HFF-Myc (cell line): ENCODE measurements around the gene SFTPD.

Source experiments
- DNase-seq: peaks from one replicate; pipeline ENCODE4 v3.0.0-alpha.2; 2011; ENCODE audit warnings: low read depth; ENCODE audit errors: extremely low read depth
- H3K4me3 ChIP-seq: replicated peaks from 2 replicates; pipeline ENCODE4 v1.5.1; 2011; ENCODE audit warnings: low read depth, mild to moderate bottlenecking, control low read depth, low read length
- TF ChIP-seq, protein P1 (sequence below): IDR thresholded peaks from 2 replicates; pipeline ENCODE4 v1.5.1; 2012; ENCODE audit warnings: mild to moderate bottlenecking, low read depth, low read length, control low read depth; ENCODE audit errors: missing control alignments

Gene SFTPD

DNA sequence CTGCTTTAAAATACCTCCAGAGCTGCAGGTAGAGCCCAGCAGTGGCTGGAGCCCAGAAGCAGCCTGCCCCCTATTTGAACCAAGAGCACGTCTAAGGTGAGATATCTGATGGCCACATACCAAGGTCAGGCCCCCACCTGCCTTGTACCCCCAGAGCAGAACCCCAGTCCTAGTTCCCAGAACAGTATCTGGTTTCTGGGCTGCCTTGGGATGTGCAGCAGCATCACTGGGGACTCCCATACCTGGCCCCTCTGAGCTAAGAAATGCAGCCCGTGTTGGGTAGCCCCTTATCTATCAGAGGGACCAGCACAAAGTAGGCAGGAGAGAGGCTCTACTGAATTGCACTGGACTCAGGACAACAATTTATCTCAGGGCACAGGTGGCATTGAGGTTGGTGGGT, 8.9 kb downstream of the SFTPD start:
- no peak for DNase-seq
- TF ChIP-seq, protein P1, sequence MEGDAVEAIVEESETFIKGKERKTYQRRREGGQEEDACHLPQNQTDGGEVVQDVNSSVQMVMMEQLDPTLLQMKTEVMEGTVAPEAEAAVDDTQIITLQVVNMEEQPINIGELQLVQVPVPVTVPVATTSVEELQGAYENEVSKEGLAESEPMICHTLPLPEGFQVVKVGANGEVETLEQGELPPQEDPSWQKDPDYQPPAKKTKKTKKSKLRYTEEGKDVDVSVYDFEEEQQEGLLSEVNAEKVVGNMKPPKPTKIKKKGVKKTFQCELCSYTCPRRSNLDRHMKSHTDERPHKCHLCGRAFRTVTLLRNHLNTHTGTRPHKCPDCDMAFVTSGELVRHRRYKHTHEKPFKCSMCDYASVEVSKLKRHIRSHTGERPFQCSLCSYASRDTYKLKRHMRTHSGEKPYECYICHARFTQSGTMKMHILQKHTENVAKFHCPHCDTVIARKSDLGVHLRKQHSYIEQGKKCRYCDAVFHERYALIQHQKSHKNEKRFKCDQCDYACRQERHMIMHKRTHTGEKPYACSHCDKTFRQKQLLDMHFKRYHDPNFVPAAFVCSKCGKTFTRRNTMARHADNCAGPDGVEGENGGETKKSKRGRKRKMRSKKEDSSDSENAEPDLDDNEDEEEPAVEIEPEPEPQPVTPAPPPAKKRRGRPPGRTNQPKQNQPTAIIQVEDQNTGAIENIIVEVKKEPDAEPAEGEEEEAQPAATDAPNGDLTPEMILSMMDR: no peak
- H3K4me3 ChIP-seq: no peak overlapping the region

DNA sequence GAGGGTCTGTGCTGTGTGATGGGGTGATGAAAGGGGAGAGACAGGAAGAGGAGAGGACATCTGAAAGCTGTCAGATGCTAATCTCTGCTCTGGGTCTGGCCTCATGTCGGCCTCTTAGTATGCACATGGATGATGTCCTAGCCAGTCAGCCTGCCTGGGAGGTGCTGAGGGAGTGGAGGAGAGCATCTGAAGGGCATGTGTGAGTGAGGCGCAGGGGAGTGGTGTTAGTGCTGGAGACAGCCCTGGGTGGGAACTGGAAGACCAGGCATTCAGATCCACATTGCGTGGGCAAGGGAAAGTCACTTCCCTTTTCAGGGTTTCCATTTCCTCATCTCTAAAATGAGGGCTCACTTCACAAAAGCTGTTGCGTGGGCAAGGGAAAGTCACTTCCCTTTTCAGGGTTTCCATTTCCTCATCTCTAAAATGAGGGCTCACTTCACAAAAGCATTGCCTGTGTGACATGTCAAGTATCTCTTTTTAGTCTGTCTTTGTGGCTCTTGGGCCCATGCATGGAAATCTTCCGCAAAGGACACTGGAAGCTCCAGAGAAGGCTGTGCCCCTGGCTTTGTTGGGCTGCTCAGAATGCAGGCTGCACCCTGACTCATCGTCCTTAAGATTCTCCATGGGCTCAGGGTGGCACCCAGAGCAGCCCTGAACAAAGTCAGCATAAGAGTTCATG, 10.0 kb downstream of the SFTPD start:
- TF ChIP-seq, protein P1: no peak

DNA sequence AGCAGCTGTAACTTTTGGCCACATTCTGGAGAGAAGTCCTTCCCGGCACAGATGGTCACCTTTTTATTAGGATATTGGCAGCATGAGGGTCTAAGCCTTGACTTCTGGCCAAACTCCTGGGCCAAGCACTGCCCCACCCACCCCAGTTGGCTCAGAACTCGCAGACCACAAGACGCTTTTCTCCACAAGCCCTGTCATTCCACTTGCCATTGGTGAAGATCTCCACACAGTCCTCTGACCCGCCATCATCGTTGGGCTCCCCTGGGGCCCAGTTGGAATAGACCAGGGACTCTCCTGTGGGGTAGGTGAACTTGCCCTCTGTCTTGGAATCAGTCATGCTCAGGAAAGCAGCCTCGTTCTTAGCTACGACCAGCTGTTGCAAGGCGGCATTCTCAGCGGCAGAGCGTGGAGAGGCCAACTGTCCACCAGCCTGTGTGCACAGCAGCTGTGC, 11.2 kb downstream of the SFTPD start:
- DNase-seq: no peak
- H3K4me3 ChIP-seq: no peak overlapping the region
- TF ChIP-seq, protein P1: no peak

More for the DNA sequence above, 10.0 kb downstream of the SFTPD start:
- DNase-seq: no peak
- no peak overlapping the region for H3K4me3 ChIP-seq

DNA sequence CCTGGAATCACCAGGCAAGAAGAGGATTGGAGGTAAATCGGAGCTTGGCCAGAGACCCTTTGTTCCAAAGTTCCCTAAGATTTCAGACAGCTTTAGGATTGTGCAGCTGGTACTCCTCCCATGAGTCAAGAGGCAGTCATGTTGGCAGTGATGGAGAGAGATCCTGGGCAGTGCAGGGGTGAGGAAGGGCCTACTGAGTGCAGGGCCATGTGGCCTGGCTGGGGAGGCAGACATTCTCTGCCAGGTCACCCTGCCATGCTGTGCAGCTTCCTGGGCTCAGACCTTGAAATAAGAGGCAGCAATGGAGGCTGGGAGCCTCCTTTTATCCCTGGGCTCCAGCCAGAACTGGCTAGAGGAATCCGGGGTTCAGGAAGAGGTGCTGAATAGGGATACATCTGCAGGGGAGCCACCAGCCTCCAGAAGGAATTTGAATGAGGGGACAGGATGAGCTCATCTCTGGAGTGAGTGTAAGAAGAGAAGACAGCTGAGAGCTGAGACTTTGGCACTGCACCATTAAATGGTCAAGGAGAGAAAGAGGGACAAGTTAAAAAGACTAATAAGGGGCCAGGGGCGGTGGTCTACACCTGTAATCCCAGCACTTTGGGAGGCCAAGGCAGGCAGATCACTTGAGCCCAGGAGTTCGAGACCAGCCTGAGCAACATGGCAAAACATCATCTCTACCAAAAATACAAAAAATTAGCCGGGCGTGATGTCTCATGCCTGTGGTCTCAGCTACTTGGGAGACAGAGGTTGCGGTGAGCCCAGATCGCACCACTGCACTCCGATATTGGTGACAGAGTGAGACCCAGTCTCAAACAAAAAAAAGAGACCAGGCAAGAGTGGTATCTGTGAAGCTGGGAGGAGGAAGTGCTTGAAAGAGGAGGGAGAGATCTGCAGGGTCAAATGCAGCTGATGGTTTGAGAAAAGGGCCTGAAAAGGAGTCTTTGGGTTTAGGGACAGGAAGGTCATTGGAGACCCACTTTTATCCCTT, 12.0 kb downstream of the SFTPD start:
- TF ChIP-seq, protein P1: no peak
- DNase-seq: no peak
- H3K4me3 ChIP-seq: no peak overlapping the region

DNA sequence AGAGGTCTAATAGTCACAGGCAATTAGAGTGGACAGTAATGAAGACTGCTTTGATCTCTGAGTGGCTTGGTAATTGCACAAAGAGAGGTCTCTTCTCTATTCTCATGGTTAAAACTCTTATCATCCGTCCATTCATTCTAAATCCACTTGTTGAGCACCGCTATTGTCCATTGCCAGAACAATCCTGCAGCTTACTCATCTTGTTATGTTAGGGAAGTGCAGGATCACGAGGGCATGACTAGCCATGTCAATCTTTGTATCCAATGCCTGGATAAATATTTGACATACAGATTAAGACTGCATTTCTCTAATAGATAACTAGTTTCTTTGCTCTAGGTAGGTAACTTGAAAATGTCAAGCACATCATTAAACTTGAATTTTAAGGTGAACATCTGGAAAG, 14.9 kb downstream of the SFTPD start:
- DNase-seq: no peak
- TF ChIP-seq, protein P1: no peak
- no peak overlapping the region for H3K4me3 ChIP-seq

DNA sequence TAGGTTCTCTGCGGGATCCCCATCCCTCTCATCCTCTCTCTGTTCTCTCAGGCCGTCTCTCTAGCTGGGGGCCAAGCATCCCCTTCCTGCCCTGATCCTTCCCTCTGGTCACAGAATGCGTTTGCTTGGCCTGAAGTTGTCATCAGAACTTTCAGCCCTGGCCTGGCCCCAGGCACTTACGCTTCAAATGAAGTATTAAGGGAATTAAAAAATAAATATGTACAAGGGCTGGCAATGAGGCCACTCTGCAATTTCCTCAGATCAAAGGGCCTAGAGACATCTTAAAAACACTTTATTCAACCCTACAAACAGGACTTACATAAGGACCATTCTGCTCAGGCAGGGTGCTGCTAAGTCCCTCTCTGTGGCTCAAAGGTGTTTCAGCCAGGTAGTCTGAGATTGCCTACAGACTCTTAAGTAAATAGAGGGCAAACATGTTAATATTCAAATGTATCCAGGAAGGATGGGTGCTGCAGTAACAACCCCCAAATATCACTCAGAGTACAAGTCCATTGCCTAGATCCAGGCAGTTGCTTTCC, 16.0 kb downstream of the SFTPD start:
- DNase-seq: no peak
- H3K4me3 ChIP-seq: no peak overlapping the region
- TF ChIP-seq, protein P1: no peak
